NCI-H128 (cell line): Measurements from ENCODE around the gene FOXQ1.
"Not testable (repeated sequence)": the region's sequence is repeated elsewhere in the genome, so short reads cannot be mapped to it uniquely, and the experiment has no call there.

Source experiments
- DNase-seq: peaks from one replicate; lab custom pipeline; 2025; ENCODE audit not compliant: unreplicated experiment; lab: John Stamatoyannopoulos, UW

FOXQ1 gene

DNA sequence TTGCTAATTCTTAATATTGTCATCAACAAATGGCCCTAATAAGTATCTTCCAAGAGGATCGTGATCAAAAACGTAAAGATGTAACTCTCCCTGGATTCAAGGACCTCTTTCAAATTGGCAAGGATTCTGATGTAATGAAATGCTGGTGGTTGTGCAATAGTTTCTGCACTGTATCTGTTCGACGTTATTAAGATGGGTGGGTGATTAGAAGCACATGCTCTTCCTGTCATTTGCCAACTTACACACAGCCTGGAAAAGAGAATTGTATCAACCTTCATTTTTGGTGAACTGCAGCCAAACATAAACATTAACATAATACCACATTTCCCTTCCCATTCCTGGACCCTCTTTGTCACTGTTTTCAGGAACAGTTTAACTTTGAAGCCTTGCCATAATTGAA is 9.8 kb downstream of the FOXQ1 start:
- no peak for DNase-seq

DNA sequence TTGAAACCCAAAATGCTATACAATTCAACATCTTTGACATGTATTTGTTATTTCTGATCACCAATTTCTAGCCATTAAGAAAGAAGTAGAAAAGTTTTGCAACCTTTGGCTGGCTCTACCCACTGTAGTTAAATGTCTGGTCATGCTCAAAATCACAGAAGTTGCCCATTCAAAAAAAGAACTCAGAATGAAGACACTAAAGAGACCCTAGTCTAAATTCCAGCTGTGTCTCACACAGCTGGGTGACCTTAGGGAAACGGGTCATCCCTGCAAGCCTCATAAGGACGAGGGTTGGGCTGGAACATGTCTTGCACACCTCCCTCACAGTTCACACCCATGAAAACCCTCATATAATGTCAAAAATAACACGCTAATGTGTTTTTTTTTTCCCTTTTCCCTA is 10.3 kb downstream of the FOXQ1 start:
- no peak for DNase-seq

DNA sequence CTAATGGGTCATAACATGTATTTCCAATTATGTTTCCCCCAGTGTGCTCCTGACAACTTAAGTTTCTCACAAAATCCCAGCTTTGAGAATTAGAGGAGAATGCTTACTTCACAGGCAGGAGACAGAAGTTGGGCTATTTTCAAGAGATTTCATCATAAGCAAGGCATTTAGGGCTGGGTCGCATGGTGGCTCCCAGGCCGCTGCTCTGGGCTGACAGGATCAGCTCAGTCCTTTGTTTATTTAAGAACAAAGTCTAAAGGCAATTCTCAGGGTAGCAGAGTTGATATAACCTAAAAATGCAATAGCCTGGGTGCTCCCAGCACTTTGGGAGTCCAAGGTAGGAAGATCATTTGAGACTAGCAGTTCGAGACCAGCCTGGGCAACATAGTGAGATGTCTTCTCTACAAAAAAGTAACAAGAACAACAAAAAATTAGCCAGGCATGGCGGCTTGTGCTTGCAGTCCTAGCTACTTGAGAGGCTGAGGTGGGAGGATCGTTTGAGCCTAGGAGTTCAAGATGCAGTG is 10.9 kb downstream of the FOXQ1 start:
- DNase-seq = no peak

DNA sequence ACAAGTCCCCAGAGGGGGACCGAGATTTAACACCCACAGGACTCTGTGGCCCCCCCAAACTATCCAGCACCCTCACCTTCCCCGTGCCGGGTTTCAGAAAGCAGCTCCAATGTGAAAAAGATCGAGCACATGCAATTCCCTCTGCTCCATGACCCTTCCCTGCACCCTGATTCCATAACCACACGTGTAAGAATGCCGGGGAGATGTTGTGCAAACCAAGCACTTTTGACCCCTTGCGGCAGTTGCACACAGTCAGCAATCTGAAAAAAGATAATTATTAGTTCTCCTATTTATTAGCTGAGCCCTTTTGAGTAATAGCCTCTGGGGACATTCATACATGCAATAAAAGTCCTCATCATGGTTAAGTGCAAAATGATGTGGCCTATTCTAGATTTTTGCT is 13.0 kb downstream of the FOXQ1 start:
- DNase-seq = no peak

DNA sequence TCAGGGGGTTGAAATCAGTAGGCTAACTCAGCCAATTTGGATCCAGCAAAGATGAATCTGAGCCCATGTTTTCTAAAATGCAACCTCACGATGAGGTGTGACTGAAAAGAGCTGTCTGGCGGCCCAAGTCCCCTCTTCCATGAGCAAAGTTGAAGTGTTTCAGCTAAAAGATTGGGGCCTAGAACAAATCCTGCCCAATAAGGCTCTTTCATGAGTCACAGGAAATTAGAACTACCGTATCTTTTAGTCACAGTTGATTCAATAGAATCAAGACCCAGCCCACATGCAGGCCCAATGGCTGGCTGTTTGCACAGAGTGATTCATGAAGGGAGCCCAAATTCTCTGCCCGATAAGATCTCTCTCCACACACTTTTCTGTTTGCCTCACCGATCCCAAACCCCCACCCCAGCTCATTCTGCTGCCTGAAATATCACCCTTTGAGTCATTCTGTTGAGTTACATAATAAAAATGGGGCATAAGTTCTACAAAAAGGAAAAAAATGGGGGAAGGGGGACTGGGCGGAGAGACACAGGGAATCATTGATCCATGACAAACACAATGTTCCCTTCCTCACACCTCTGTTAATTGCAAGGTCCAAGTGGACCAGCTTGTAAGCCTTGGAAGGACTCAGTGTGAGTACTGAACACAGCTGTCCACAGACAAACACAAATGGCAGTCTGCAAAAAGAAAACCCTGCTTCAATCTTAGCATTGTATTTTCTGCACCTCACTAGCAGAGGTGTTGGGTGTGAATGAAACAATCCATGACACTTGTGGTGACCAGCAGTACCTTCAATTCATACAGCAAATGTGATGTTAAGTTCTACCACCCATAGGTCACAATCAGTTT is 13.8 kb downstream of the FOXQ1 start:
- DNase-seq = no peak

DNA sequence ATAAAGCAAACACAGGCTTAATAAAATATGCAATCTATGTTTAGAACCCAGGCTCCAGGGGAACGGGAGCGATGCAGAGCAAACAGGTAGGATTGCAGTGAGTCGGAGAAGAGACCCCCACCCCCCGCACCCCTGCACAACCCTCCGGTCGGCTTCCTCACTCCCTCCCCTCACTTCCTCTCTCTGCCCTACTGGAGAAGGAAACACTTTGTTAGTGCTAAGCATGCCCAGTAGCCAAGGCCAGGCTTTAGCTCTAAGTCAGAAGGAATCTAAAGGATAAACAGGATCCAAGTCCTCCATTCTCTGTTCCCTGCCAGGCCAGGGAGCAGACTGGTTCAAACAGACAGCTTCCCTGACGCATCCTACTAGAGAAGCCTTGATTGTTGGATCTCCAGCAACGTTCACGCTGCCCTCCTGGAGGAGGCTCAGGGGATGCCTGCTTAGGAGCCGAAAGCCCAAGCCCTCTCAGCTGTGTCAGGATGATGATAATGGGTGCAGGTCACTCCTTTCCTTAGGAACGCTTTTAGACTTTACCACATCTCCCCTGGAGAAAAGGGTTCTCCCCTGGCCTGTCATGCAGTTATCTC is 14.7 kb downstream of the FOXQ1 start:
- no peak for DNase-seq

DNA sequence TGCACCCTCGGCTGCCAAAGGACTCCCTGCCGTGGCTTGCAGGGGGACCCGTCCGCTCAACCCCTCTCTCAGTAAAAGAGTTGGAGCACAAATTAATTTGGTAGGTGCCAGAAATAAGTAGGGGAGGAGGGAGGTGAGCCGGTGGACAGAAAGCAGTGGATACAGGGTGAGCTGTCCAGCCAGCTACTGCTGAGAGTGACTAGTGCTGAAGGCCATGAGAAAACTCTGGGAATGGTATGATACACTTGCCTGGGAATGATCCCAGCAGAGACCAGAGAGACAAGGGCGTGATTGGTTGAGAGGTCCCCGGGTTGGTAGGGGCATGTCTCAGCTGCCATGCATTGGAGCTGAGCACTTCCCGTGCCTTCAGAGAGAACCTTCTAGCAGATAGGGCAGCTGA is 15.7 kb downstream of the FOXQ1 start:
- no peak for DNase-seq

DNA sequence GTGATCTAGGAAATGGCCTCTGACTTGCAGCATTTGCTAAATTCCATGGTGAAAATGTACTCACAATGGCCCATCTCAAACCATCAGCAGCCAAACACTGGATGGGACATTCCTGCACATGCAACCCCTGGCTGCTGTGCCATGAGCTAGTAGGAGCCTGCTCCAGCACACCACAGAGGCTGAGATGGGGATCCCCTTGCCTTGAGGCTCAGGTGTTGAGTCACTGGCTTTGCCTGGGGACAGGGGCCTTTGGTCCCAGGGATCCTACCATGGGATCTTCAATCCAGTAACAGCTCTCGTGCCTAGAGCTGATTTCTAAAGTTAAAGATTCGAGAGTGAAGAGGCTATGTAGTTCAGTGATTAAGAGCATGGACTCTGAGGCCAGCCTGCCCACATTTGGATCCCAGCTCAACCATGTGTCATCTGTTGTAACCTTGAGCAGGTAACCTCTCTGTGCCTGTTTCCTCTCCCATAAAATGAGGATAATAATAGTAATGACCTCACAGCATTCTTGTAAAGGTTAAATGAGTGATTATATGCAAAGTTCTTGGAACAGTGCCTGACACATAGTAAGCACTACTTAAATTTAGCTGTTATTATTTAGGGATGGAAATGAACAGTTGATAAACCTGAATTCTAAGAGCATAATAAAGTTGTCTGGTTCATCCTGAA is 16.4 kb downstream of the FOXQ1 start:
- no peak for DNase-seq

DNA sequence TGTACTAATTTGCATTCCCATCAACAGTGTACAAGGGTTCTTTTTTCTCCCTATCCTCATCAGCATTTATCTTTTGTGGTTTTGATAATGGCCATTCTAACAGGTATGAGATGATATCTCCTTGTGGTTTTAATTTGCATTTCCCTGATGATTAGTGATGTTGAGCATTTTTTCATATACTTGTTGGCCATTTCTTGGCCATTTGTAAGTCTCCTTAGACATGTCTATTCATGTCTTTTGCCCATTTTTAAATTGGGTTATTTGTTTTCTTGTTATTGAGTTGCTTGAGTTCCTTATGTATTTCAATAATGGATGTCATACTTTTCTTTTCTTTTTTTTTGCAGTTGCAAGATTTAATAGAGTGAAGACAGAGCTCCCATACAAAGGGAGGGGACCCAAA is 17.8 kb downstream of the FOXQ1 start:
- DNase-seq = no peak

DNA sequence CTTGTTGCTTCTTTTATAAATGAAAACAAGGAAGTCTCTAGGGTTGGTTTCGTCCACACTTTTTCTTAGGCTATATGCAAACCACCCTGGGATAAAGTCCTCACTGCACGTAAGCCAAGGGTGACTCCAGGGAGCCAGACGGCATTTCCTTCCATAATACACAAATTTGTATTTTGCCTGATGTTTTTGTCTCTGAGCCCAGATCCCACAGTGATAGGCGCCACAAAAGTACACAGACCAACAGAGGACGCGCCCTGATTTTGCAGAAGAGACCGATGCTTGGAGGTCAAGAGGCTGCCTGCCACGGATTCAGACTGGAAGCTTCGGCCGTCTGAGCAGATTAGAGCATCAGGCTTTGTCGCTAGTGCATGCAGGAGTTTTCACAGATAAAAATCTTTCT is 22.8 kb downstream of the FOXQ1 start:
- no peak for DNase-seq

DNA sequence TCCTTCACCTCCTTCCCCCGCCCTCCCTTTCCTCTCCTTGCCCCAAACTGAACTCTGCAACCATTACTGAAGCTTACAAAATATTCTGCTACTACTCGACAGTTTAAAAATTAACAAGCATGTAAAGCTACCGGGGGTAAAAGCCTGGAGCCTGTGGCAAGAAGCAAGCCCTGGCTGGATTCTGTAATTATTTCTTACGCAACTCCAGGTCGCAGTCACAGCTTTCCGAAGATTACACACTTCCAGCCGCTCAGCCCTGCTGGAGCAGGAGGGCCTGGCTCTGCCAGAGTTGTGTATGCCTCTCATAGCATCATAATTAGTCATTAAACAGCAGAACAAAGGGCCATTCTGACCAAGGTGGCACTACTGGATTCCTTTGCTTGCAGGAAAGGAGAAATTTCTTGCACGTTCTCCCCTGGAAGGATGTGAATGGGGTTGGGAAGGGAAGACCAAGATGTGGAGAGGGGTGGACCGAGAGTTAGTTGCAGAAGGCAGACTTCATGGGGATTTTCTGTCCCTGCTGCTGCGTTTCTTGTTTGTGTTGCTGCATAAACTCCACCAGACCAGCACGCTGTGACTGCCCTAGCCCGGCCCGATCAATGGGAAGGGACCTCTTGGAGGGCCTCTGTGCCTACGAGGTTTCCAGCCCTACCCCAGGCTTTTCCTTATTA is 23.6 kb downstream of the FOXQ1 start:
- no peak for DNase-seq

DNA sequence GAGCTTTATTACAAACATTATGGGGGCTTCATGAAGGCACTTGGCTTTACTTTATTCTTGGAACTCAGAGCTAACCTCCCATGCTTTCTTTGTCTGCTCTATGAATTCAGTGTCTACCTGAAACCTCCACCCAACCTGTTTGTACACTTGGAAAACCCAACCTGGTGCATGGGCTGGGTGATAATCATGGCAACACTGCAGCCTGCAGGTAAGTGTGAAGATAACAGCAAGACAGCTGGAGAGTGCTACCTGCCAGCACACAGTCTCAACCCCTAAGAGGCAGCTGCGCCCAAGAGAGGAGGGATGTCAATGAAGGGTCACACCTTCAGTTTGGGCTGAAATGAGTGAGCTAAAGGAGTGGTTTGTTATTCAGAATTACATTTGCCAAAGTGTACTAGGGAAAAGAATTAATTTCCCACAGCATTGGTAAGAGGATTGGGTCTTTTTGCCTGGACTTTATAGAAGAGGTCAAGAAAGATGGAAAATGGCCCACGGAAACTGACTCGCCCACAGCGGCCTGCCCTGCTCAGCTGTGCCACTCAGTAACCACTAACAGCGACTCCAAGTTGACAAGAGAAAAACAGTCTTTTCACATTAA is 24.4 kb downstream of the FOXQ1 start:
- no peak for DNase-seq

DNA sequence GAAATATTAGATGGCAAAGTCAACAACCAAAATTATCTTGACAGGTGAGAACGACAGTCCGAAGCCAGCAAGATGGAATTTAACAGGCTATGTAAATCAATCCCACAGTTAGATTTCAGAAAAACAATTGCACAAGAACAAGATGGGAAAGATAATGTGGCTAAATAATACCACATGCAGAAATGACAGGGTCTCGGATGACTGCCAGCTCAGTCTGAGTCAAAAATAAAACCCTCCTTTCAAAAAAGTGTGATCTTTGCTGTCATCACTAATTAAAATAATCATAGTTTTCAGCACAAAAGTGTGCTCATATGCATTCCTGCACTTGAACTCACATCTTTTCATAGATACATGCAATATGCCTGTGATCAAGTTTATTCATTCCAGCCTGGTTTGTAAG is 25.9 kb downstream of the FOXQ1 start:
- no peak for DNase-seq

DNA sequence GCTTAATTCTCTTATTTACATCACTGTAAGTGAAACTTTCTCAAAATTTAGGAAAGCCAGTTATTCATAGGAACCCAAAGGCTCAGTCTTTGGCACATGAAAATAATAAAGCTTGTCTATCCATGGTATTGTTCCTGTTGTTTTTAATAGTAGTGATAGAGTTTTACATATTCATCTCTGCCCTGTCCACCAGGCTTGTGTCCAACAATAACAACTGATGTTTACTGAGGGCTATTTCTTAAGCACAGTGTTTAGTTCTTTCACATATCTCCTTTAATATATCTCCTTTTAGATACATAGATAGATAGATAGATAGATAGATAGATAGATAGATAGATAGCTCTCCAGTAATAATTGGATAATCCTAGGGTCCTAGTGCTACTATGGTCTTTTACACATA is 34.2 kb downstream of the FOXQ1 start:
- DNase-seq = no peak

DNA sequence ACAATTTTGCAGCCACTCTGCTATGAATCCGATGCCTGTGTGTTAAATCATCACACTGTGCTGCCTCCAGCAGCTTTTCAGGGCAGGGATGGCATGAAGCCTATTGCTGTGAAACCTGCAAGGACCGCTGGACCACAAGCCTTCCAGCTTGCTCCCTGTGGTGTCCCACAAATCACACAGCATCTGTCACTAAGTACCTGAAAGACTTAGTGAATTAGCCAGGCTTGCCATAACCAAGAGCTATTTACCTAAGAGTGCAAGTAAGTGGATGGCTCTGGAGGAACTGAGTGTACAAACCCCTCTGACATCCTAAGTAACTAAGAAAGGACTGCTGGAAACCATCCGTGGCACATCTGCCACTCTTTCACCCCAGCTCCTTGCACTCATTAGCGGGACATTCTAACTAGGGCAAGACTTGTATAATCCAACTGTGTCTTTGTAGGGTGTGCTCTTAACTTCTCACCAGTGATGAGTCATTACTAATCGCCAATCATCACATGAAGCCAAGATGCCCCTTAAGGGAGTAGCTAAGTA is 34.7 kb downstream of the FOXQ1 start:
- DNase-seq = no peak

DNA sequence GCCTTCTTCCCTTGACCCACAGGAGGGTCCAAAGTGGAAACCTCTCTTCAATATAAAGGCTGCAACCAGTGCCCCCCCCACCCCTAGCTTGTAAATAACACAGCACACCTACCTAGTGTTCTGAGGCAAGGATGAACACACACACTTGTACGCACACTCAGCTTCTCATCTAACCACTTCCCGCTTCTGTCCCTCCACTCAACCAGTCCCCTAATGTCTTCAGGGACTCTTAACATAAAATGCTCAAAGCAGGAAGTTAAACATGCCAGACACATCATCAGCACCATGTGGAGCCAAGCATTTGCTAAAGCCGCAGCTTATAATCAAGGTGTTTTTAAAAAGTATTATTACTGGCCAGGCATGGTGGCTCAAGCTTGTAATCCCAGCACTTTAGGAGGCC is 35.3 kb downstream of the FOXQ1 start:
- no peak for DNase-seq

DNA sequence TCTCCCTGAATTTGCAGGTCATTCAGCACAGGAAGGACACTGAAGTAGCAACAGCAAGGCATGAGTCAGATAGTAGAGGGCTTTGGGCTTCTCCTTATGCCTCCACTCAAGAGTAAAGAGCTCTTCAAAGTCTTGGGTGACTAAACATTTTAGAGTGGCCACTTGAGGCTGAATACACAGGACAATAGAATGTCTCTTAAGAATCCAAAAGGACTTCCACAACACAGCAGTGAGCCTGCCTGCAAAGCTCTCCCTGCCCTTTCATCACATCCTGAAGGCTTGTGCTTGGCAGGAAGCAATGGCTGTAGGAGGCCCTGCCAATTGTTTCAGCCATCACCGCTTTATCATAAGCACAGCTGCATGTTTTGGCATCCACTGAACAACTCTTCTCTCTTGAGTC is 36.8 kb downstream of the FOXQ1 start:
- no peak for DNase-seq

DNA sequence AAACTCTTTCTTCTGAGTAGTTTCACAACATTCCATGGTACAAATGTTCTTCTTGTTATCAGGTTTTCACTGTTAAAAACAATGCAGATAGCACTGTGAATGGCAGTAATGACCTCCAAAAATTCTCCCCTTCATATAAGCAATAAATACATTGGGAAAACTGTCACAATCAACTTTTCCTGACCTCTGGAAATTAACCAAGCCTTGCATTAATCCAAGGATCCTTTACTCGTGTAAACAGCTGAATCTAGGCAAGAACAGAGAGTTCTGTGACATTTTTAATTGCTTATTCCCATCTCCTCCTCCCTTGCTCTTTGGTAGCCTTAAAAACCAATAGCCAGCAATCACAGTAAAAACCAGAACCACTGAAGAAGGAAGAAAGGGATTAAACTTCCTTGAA is 37.8 kb downstream of the FOXQ1 start:
- no peak for DNase-seq

DNA sequence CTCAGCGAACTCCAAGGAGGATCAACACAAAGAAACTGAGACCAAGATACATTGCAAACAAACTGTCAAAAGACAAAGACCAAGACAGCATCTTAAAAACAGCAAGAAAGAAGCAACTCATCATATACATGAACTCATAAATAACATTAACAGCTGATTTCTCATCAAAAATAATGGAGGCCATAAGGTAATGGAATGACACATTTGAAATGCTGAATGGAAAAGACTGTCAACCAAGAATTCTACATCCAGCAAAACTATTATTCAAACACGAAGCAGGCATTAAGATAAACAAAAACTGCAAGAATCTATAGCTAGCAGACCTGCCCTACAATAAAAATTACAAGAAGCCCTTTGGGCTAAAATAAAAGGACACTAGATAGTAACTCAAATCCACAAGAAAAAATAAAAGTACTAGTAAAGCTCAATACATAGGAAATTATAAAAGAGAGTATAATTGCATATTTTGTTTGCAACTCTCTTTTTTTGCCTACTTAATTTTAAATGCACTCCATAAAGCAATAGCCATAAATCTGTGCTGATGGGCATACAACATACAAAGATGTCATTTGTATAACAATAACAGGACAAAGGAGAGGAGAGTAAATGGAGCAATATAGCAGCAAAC is 39.6 kb downstream of the FOXQ1 start:
- DNase-seq = no peak

DNA sequence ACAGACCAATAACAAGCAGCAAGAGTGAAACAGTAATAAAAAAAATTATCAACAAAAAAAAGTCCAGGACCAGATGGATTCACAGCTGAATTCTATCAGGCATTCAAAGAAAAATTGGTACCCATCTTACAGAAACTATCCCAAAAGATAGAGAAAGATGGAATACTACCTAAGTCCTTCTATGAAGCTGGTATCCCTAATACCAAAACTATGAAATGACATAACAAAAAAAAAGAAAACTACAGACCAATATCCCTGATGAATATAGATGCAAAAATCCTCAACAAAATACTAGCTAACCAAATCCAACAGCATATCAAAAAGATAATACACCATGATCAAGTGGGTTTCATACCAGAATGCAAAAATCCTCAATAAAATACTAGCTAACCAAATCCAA is 43.2 kb downstream of the FOXQ1 start:
- not testable (repeated sequence) for DNase-seq
